ENCODE results near the gene GRB10. TPM values are rescaled to one million over a fixed set of nuclear protein-coding genes. Genes with fewer than 3 reads are reported as not detected.
"Not testable (repeated sequence)": the region's sequence is repeated elsewhere in the genome, so short reads cannot be mapped to it uniquely, and the experiment has no call there.

GRB10 gene
- total and polyA plus RNA-seq, 9 donors = 10.0 to 93.3 (median 27.8) TPM

GRCh38 chr7:50738932-50739331, 43.8 kb downstream of the GRB10 start:
- Histone ChIP-seq H3K36me3 (no peaks in the 10 kb centered on the region), H3K4me3 (no peak overlapping the region), H3K27ac (no peak overlapping the region), H3K9me3 (no peaks in the 10 kb centered on the region), H3K4me1 (ENCODE audit: insufficient read depth) (peaks cover 7% of the 10 kb centered on the region), H3K27me3 (no peaks in the 10 kb centered on the region)
- TF ChIP-seq CTCF (IDR thresholded peaks at IDR 0.05) (no peak), POLR2A (IDR thresholded peaks at IDR 0.05) (no peak), EP300 (IDR thresholded peaks at IDR 0.05) (no peak)
- no peak for DNase-seq
- intact Hi-C loops (cut with DNase I) = no loop called here
- 10 to 22% (median 17%) methylated on average over 3 of the region's 3 CpGs for WGBS, 3 donors

GRCh38 chr7:50735836-50736235, 46.9 kb downstream of the GRB10 start:
- H3K27me3 ChIP-seq; intact Hi-C loops (cut with DNase I): not testable (repeated sequence)

GRCh38 chr7:50735333-50735732, 47.4 kb downstream of the GRB10 start:
- TF ChIP-seq CTCF (IDR thresholded peaks at IDR 0.05) (no peak), POLR2A (IDR thresholded peaks at IDR 0.05) (no peak), EP300 (IDR thresholded peaks at IDR 0.05) (no peak)
- intact Hi-C loops (cut with DNase I) = no loop called here

More at GRCh38 chr7:50735836-50736235, 46.9 kb downstream of the GRB10 start:
- H3K9me3 ChIP-seq; H3K4me3 ChIP-seq; DNase-seq; H3K36me3 ChIP-seq; H3K27ac ChIP-seq; H3K4me1 ChIP-seq (ENCODE audit: insufficient read depth): not testable (repeated sequence)
- WGBS, 3 donors = 92 to 97% (median 97%) methylated on average over 8 of the region's 8 CpGs

GRCh38 chr7:50734246-50734645, 48.5 kb downstream of the GRB10 start:
- Histone ChIP-seq H3K9me3 (no peaks in the 10 kb centered on the region), H3K27ac (no peak overlapping the region), H3K36me3 (no peaks in the 10 kb centered on the region), H3K4me1 (ENCODE audit: insufficient read depth) (peaks cover 6% of the 10 kb centered on the region), H3K4me3 (no peak overlapping the region), H3K27me3 (no peaks in the 10 kb centered on the region)
- TF ChIP-seq EP300 (IDR thresholded peaks at IDR 0.05) (no peak), POLR2A (IDR thresholded peaks at IDR 0.05) (no peak), CTCF (IDR thresholded peaks at IDR 0.05) (no peak)
- WGBS, 3 donors = 96 to 98% (median 97%) methylated on average over 8 of the region's 8 CpGs
- no peak for DNase-seq
- intact Hi-C loops (cut with DNase I) = no loop called here

More at GRCh38 chr7:50735333-50735732, 47.4 kb downstream of the GRB10 start:
- no peaks in the 10 kb centered on the region for H3K27me3 ChIP-seq
- no peaks in the 10 kb centered on the region for H3K9me3 ChIP-seq
- no peak overlapping the region for H3K4me3 ChIP-seq
- H3K4me1 ChIP-seq (ENCODE audit: insufficient read depth) = peaks cover 7% of the 10 kb centered on the region
- H3K36me3 ChIP-seq = no peaks in the 10 kb centered on the region
- DNase-seq = no peak
- no peak overlapping the region for H3K27ac ChIP-seq

- H3K9me3 ChIP-seq = no peaks in the 10 kb centered on the region
- no peak for TF ChIP-seq EP300 (IDR thresholded peaks at IDR 0.05)
- no peak for TF ChIP-seq CTCF (IDR thresholded peaks at IDR 0.05)
- TF ChIP-seq POLR2A (IDR thresholded peaks at IDR 0.05) = no peak
- no peaks in the 10 kb centered on the region for H3K36me3 ChIP-seq
- H3K4me3 ChIP-seq = no peak overlapping the region
- no peak for DNase-seq
- H3K4me1 ChIP-seq (ENCODE audit: insufficient read depth) = peaks cover 7% of the 10 kb centered on the region
- WGBS, 3 donors = 92 to 97% (median 92%) methylated on average over 5 of the region's 5 CpGs
- intact Hi-C loops (cut with DNase I) = no loop called here
- no peak overlapping the region for H3K27ac ChIP-seq
- no peaks in the 10 kb centered on the region for H3K27me3 ChIP-seq
Observed at GRCh38 chr7:50733552-50733951, 49.1 kb downstream of the GRB10 start.

Data from ovary (tissue), 9 donors.